Vagina (tissue), 2 donors: Measurements from ENCODE around the gene TMEM40.
"Not testable (repeated sequence)": the region's sequence is repeated elsewhere in the genome, so short reads cannot be mapped to it uniquely, and the experiment has no call there.

Source experiments
- POLR2AphosphoS5 ChIP-seq, 2 donors: sonication (generic); formaldehyde crosslinking; IDR thresholded peaks; one replicate each; pipeline ENCODE4 v1.9.0; 2017; ENCODE audit warnings: antibody characterized with exemption in 2 of 2, mild to moderate bottlenecking in 2 of 2, low read depth in 1 of 2; ENCODE audit not compliant: insufficient read depth in 1 of 2
- TF ChIP-seq, protein P1 (sequence below), 3 experiments: fragments of 450-650 bp in 2 of 3; fragments of 200-600 bp in 1 of 3; sonication (generic) in 1 of 3; IDR thresholded peaks; one replicate each; pipeline ENCODE4 v1.5.1; 2017 to 2019; ENCODE audit warnings: antibody characterized with exemption in 3 of 3, mild to moderate bottlenecking in 2 of 3, moderate library complexity in 2 of 3

DNA sequence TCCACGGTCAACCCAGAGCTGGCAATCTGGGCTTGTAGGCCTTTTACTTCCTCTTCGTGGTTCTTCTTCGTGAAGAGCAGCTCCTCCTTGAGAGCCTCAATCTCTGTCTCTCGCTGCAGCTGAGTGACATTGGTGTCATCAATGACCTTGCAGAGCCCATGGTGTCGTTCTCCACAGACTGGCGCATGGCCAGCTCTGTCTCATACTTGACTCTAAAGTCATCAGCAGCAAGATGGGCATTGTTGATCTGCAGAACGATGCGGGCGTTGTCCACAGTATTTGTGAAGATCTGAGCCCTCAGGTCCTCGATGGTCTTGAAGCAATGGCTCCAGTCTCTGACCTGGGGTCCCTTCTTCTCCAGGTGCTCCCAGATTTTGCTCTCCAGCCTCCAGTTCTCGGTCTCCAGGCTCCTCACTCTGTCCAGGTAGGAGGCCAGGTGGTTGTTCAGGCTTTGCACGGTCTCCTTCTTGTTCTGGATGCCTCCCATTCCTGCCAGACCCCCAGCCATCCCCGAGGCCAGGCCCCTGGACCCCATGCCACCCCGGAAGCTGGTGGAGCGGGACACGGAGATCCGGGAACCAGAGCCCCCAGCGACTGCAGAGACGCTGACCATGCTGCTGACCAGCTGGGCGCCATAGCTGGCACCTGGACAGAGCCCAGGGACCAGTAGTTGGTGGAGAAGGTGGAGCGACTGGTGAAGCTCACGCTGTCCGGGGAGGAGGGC, 29.1 kb upstream of the TMEM40 start:
- TF ChIP-seq, protein P1, sequence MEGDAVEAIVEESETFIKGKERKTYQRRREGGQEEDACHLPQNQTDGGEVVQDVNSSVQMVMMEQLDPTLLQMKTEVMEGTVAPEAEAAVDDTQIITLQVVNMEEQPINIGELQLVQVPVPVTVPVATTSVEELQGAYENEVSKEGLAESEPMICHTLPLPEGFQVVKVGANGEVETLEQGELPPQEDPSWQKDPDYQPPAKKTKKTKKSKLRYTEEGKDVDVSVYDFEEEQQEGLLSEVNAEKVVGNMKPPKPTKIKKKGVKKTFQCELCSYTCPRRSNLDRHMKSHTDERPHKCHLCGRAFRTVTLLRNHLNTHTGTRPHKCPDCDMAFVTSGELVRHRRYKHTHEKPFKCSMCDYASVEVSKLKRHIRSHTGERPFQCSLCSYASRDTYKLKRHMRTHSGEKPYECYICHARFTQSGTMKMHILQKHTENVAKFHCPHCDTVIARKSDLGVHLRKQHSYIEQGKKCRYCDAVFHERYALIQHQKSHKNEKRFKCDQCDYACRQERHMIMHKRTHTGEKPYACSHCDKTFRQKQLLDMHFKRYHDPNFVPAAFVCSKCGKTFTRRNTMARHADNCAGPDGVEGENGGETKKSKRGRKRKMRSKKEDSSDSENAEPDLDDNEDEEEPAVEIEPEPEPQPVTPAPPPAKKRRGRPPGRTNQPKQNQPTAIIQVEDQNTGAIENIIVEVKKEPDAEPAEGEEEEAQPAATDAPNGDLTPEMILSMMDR (IDR thresholded peaks at IDR 0.05) = not testable (repeated sequence)
- not testable (repeated sequence) for TF ChIP-seq POLR2AphosphoS5 (IDR thresholded peaks at IDR 0.05; ENCODE audit: insufficient read depth in 1 of 2, low read depth in 1 of 2)
